ENCODE measurements around the gene PRKCD.

The PRKCD gene

GRCh38 chr3:53116956-53117355, 44.1 kb upstream of the PRKCD start:
- Histone ChIP-seq H3K4me3 (ENCODE audit: low read depth, low read length) (no peak overlapping the region), H3K36me3 (peaks cover 43% of the 10 kb centered on the region), H3K9me3 (ENCODE audit: severe bottlenecking) (no peaks in the 10 kb centered on the region), H3K27me3 (ENCODE audit: insufficient read depth, low read depth, severe bottlenecking) (no peaks in the 10 kb centered on the region), H3K27ac (no peak overlapping the region)
- no peak for TF ChIP-seq CTCF (IDR thresholded peaks at IDR 0.05; ENCODE audit: low read depth, low read length)
- DNase-seq = no peak

- no peaks in the 10 kb centered on the region for H3K9me3 ChIP-seq (ENCODE audit: severe bottlenecking)
- peaks cover 61% of the 10 kb centered on the region for H3K36me3 ChIP-seq
- H3K27ac ChIP-seq = no peak overlapping the region
- TF ChIP-seq CTCF (IDR thresholded peaks at IDR 0.05; ENCODE audit: low read depth, low read length) = no peak
- no peaks in the 10 kb centered on the region for H3K27me3 ChIP-seq (ENCODE audit: insufficient read depth, low read depth, severe bottlenecking)
- no peak for DNase-seq
- H3K4me3 ChIP-seq (ENCODE audit: low read depth, low read length) = no peak overlapping the region
These were observed 40.7 kb upstream of the PRKCD start for GRCh38 chr3:53120336-53120735.

- DNase-seq = no peak
- TF ChIP-seq CTCF (IDR thresholded peaks at IDR 0.05; ENCODE audit: low read depth, low read length) = no peak
- H3K27me3 ChIP-seq (ENCODE audit: insufficient read depth, low read depth, severe bottlenecking) = no peaks in the 10 kb centered on the region
- no peaks in the 10 kb centered on the region for H3K9me3 ChIP-seq (ENCODE audit: severe bottlenecking)
- no peak overlapping the region for H3K27ac ChIP-seq
- H3K36me3 ChIP-seq = peaks cover 49% of the 10 kb centered on the region
- no peak overlapping the region for H3K4me3 ChIP-seq (ENCODE audit: low read depth, low read length)
These were observed 38.6 kb upstream of the PRKCD start for GRCh38 chr3:53122255-53122932.

DNA sequence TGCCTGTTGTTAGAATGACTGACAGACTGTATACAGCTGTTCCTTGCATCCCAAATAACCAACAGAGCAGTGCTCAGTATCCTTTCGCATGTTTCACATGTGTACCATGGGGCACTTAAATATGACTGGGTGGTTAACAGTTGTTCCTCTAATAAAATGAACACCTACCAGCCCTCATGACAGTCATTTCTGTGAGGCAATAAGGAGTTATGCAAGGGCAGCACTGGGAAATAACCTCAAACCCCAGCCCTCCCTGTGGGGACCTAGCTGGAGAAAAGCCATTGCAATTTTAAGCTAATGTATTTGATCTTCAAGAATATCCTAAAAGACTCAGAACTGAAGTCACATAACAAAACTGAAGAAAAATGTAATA, 38.1 kb upstream of the PRKCD start:
- peaks cover 43% of the 10 kb centered on the region for H3K36me3 ChIP-seq

DNA sequence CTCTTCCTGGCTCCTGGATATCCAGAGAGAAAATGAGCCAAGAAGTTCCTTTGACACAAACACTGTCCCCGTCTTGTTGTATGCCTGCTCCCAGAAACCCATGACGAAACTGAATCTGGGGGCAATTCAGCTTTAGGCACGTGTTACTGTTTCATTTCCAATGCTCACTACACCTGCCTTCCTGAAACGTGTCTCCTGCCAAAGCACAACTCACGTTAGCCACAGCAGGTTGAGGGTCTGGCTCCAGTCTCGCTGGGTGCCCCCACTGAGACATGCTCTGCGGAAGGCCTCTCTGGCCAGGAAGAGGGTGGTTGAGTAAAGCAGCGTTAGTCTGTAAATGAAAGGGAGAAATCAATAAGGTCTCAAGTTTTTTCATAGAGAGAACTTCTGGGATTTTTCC, 37.5 kb upstream of the PRKCD start:
- no peaks in the 10 kb centered on the region for H3K9me3 ChIP-seq (ENCODE audit: severe bottlenecking)
- no peak for TF ChIP-seq CTCF (IDR thresholded peaks at IDR 0.05; ENCODE audit: low read depth, low read length)
- no peak for DNase-seq
- H3K36me3 ChIP-seq = peaks cover 39% of the 10 kb centered on the region
- H3K27me3 ChIP-seq (ENCODE audit: insufficient read depth, low read depth, severe bottlenecking) = no peaks in the 10 kb centered on the region
- H3K27ac ChIP-seq = no peak overlapping the region
- H3K4me3 ChIP-seq (ENCODE audit: low read depth, low read length) = no peak overlapping the region

More for the DNA sequence above, 38.1 kb upstream of the PRKCD start:
- H3K27ac ChIP-seq = no peak overlapping the region
- no peak overlapping the region for H3K4me3 ChIP-seq (ENCODE audit: low read depth, low read length)
- H3K9me3 ChIP-seq (ENCODE audit: severe bottlenecking) = no peaks in the 10 kb centered on the region
- DNase-seq = no peak
- no peak for TF ChIP-seq CTCF (IDR thresholded peaks at IDR 0.05; ENCODE audit: low read depth, low read length)
- H3K27me3 ChIP-seq (ENCODE audit: insufficient read depth, low read depth, severe bottlenecking) = no peaks in the 10 kb centered on the region

DNA sequence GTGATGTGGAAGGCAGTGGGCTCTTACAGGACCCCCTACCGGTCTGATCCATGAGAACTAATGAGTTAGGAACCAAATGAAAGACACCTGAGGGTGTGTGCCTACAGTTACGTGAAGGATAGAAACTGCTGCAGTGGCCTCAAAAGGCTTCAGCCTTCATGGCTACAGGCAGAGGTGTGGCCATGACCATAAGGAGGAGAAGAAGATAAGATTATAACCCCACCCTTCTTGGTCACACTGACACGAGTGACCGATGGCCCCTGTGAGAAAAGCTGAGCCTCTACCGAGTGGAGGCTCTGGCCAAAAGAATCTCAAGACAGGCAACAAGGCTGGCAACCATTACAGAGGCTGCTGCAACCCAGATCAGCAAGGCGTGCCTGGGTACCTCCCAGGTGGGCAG, 37.1 kb upstream of the PRKCD start:
- no peak for DNase-seq
- peaks cover 37% of the 10 kb centered on the region for H3K36me3 ChIP-seq
- H3K4me3 ChIP-seq (ENCODE audit: low read depth, low read length) = no peak overlapping the region
- no peak for TF ChIP-seq CTCF (IDR thresholded peaks at IDR 0.05; ENCODE audit: low read depth, low read length)
- no peaks in the 10 kb centered on the region for H3K9me3 ChIP-seq (ENCODE audit: severe bottlenecking)
- no peaks in the 10 kb centered on the region for H3K27me3 ChIP-seq (ENCODE audit: insufficient read depth, low read depth, severe bottlenecking)
- H3K27ac ChIP-seq = no peak overlapping the region
